GM12801 (cell line): ENCODE results near the gene CDK10.

Source experiments
- TF ChIP-seq, protein P1 (sequence below): IDR thresholded peaks from one replicate; pipeline ENCODE4 v1.5.1; 2011; ENCODE audit warnings: control low read depth; ENCODE audit not compliant: insufficient read length; ENCODE audit errors: extremely low read depth

The CDK10 gene

DNA sequence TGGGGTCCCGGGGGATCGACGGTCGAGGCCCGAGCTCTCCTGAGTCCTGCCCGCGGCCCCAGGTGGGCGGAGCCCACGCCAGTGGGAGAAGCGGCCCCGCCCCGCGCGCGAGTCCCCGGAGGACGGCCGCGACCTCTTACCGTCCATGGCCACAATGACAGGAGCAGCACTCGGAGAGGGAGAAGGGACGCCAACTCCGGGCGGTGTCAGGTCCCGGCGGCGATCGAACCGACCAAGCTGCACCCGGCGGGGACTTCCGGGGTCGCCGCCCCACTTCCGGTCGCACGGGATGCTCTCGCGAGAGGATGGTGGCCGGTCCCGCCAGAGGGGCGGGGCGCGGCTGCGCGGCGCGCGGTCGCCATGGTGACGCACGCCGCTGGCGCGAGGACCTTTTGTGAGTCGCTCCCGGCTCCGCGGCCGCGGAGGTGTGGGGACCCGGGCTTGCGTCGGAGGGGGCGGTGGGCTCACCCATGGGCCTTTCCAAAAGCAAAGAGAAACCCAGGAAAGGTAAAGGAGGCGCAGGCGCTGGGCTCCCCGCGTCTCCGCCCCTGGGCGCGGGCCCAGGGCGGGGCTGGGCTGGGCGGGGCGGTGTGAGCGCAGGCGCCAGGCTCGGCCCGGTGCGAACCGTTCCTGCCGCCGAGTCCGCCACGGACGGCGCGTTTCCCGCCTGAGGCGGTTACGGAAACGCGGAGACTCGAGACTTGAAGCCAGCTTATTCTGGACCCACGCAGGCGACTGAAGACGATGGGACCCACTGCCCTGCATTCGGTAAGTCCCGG lies 28.9 kb upstream of the CDK10 start, which contains the start of the genes CHMP1A and SPATA33:
CHMP1A (minus strand) TSS at position 267 of the 779 bp plus-strand sequence; CDS start at position 147, 120 bp downstream.
SPATA33 (plus strand) TSS at position 395 of the 779 bp plus-strand sequence; CDS start at position 471, 76 bp downstream.
- TF ChIP-seq, protein P1, sequence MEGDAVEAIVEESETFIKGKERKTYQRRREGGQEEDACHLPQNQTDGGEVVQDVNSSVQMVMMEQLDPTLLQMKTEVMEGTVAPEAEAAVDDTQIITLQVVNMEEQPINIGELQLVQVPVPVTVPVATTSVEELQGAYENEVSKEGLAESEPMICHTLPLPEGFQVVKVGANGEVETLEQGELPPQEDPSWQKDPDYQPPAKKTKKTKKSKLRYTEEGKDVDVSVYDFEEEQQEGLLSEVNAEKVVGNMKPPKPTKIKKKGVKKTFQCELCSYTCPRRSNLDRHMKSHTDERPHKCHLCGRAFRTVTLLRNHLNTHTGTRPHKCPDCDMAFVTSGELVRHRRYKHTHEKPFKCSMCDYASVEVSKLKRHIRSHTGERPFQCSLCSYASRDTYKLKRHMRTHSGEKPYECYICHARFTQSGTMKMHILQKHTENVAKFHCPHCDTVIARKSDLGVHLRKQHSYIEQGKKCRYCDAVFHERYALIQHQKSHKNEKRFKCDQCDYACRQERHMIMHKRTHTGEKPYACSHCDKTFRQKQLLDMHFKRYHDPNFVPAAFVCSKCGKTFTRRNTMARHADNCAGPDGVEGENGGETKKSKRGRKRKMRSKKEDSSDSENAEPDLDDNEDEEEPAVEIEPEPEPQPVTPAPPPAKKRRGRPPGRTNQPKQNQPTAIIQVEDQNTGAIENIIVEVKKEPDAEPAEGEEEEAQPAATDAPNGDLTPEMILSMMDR: no peak

DNA sequence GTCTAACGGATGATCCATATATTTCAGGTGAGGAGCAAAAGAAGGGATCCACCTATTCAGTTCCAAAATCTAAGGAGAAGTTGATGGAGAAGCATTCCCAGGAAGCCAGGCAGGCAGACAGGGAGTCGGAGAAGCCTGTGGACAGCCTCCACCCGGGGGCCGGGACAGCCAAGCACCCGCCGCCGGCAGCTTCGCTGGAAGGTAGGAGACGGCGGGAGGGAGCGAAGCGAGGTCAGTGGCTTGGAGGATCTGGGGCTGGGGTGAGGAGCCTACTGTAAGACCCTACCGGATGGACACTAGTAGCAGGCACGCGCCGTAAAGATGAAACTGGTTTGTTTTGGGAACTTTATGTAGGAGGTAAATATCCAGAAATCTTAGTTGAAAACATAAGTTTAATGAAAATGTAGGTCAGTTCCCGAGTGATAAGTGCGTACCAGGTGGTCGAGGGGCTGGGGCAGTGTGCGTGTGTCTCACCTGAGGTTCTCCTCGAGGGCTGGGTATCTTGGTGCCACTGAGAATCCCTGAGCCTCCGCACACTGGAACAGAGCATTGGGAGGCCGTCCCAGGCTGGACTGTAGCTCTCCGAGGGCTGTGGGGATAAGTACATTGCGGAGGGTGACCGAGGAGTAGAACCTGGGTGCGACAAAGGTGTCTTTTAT lies 28.1 kb upstream of the CDK10 start:
- TF ChIP-seq, protein P1: no peak

DNA sequence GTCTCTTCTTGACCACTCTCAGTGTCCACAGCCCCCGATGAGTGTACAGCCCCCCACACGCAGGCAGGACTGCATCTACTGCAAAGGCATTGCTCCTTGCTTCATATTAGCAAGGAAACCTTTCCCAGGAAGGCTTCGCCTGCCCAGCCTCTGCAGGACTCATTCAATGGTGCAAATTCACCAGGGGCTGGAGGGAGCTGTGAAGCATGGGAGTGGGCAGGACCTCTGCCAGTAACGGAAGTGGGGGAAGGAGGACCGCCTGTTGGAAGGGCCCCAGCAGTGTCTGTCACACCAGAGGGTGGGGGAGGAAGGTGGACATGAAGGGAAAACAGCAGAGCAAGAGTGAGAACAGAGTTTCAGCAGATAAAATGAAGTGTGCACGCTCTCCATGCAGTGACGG lies 26.3 kb upstream of the CDK10 start:
- TF ChIP-seq, protein P1: no peak

DNA sequence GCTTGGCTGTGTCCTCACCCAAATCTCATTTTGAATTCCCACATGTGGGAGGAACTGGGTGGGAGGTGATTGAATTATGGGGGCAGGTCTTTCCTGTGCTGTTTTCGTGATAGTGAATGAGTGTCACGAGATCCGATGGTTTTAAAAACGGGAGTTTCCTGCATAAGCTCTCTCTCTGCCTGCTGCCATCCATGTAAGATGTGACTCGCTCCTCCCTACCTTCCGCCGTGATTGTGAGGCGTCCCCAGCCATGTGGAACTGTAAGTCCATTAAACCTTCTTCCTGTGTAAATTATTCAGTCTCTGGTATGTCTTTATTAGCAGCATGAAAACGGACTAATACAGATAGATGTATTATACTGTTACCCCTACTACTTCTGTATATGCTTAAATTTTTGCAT lies 25.3 kb upstream of the CDK10 start:
- TF ChIP-seq, protein P1: no peak

DNA sequence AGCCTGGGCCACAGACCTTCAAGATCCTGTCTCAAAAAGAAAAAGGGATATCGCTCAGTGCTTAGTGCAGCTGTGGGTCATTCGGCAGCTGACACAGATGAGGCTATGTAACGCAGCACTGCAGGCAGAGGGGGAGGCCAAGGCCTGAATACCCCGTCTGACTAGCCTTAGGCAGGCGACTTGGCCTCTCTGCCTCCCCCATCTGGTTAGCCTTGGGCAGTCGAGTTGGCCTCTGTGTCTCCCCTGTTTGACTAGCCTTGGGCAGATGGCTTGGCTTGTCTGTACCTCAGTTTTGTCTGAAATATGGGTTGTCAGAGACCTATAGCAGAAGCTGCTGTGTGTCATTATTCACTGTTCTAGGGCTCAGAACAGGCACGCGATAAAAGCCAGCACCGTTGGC lies 18.9 kb upstream of the CDK10 start:
- TF ChIP-seq, protein P1: no peak

DNA sequence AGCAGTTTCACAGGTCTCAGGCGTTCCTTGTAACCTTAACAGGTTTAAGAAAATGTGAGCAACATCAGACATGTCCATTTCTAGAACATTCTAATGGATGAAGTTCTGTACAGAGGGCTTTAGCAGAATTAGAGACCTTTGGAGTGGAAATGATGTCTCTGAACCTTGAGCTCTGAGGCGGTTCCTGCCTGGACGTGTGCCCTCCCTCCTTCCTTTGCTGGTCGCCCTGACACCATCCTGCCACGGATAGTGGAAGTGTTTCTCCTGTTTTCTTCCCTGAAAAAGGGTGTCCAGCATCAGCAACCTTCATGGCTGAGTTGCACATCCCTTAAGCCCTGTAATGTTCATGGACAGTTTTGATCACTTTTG lies 17.7 kb upstream of the CDK10 start:
- TF ChIP-seq, protein P1: no peak

DNA sequence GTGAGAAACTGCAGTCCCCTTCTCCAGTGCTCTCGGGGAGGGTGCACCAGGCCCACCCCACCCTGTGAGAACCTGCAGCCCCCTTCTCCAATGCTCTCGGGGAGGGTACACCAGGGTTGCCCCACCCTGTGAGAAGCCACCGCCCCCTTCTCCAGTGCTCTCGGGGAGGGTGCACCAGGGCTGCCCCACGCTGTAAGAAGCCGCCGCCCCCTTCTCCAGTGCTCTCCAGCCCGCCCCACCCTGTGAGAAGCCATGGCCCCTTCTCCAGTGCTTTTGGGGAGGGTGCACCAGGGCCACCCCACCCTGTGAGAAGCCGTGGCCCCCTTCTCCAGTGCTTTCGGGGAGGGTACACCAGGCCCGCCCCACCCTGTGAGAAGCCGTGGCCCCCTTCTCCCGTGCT lies 16.7 kb upstream of the CDK10 start:
- TF ChIP-seq, protein P1: no peak
